ENCODE data around the gene CLEC9A.

The CLEC9A gene

GRCh38 chr12:10068644-10069043 lies 38.2 kb downstream of the CLEC9A start:
- Histone ChIP-seq H3K4me3 (ENCODE audit: low read length) (no peak overlapping the region), H3K36me3 (ENCODE audit: insufficient read depth, low read depth, low read length) (no peaks in the 10 kb centered on the region), H3K27me3 (ENCODE audit: insufficient read depth, low read length) (no peaks in the 10 kb centered on the region), H3K9ac (ENCODE audit: low read depth, low read length) (no peak overlapping the region), H3K4me1 (ENCODE audit: insufficient read depth, low read length) (peaks cover 3% of the 10 kb centered on the region; the same call in 1 of the 2 replicates), H3K9me3 (ENCODE audit: insufficient read depth, low read depth, low read length) (no peaks in the 10 kb centered on the region), H3K27ac (ENCODE audit: low read length) (no peak overlapping the region)

- peaks cover 3% of the 10 kb centered on the region; the same call in 1 of the 2 replicates for H3K4me1 ChIP-seq (ENCODE audit: insufficient read depth, low read length)
- no peak overlapping the region for H3K9ac ChIP-seq (ENCODE audit: low read depth, low read length)
- H3K27ac ChIP-seq (ENCODE audit: low read length), result no peak overlapping the region
- H3K9me3 ChIP-seq (ENCODE audit: insufficient read depth, low read depth, low read length), result no peaks in the 10 kb centered on the region
- H3K36me3 ChIP-seq (ENCODE audit: insufficient read depth, low read depth, low read length), result no peaks in the 10 kb centered on the region
- H3K27me3 ChIP-seq (ENCODE audit: insufficient read depth, low read length), result no peaks in the 10 kb centered on the region
- H3K4me3 ChIP-seq (ENCODE audit: low read length), result no peak overlapping the region
Observed at GRCh38 chr12:10069099-10069498, 38.6 kb downstream of the CLEC9A start.

GRCh38 chr12:10069976-10070375 lies 39.5 kb downstream of the CLEC9A start:
- Histone ChIP-seq H3K9ac (ENCODE audit: low read depth, low read length) (no peak overlapping the region), H3K27ac (ENCODE audit: low read length) (no peak overlapping the region)

GRCh38 chr12:10070380-10070779 lies 39.9 kb downstream of the CLEC9A start:
- H3K9me3 ChIP-seq (ENCODE audit: insufficient read depth, low read depth, low read length), result no peaks in the 10 kb centered on the region
- H3K4me3 ChIP-seq (ENCODE audit: low read length), result no peak overlapping the region
- H3K36me3 ChIP-seq (ENCODE audit: insufficient read depth, low read depth, low read length), result no peaks in the 10 kb centered on the region
- no peak overlapping the region for H3K9ac ChIP-seq (ENCODE audit: low read depth, low read length)
- H3K4me1 ChIP-seq (ENCODE audit: insufficient read depth, low read length), result peaks cover under 1% of the 10 kb centered on the region; the same call in 1 of the 2 replicates
- no peak overlapping the region for H3K27ac ChIP-seq (ENCODE audit: low read length)
- no peaks in the 10 kb centered on the region for H3K27me3 ChIP-seq (ENCODE audit: insufficient read depth, low read length)

More at GRCh38 chr12:10069976-10070375, 39.5 kb downstream of the CLEC9A start:
- H3K27me3 ChIP-seq (ENCODE audit: insufficient read depth, low read length), result no peaks in the 10 kb centered on the region
- no peaks in the 10 kb centered on the region for H3K36me3 ChIP-seq (ENCODE audit: insufficient read depth, low read depth, low read length)
- H3K4me3 ChIP-seq (ENCODE audit: low read length), result no peak overlapping the region
- peaks cover 3% of the 10 kb centered on the region; the same call in 1 of the 2 replicates for H3K4me1 ChIP-seq (ENCODE audit: insufficient read depth, low read length)
- H3K9me3 ChIP-seq (ENCODE audit: insufficient read depth, low read depth, low read length), result no peaks in the 10 kb centered on the region

GRCh38 chr12:10072131-10072530 lies 41.6 kb downstream of the CLEC9A start:
- no peak overlapping the region for H3K27ac ChIP-seq (ENCODE audit: low read length)
- no peak overlapping the region for H3K9ac ChIP-seq (ENCODE audit: low read depth, low read length)
- H3K4me1 ChIP-seq (ENCODE audit: insufficient read depth, low read length), result no peaks in the 10 kb centered on the region
- H3K9me3 ChIP-seq (ENCODE audit: insufficient read depth, low read depth, low read length), result no peaks in the 10 kb centered on the region
- H3K36me3 ChIP-seq (ENCODE audit: insufficient read depth, low read depth, low read length), result no peaks in the 10 kb centered on the region
- no peak overlapping the region for H3K4me3 ChIP-seq (ENCODE audit: low read length)
- H3K27me3 ChIP-seq (ENCODE audit: insufficient read depth, low read length), result no peaks in the 10 kb centered on the region

- Histone ChIP-seq H3K27ac (ENCODE audit: low read length) (no peak overlapping the region), H3K4me1 (ENCODE audit: insufficient read depth, low read length) (no peaks in the 10 kb centered on the region), H3K27me3 (ENCODE audit: insufficient read depth, low read length) (no peaks in the 10 kb centered on the region), H3K36me3 (ENCODE audit: insufficient read depth, low read depth, low read length) (no peaks in the 10 kb centered on the region), H3K9me3 (ENCODE audit: insufficient read depth, low read depth, low read length) (no peaks in the 10 kb centered on the region), H3K9ac (ENCODE audit: low read depth, low read length) (no peak overlapping the region), H3K4me3 (ENCODE audit: low read length) (no peak overlapping the region)
Observed at GRCh38 chr12:10073261-10073660, 42.8 kb downstream of the CLEC9A start.

- Histone ChIP-seq H3K4me1 (ENCODE audit: insufficient read depth, low read length) (no peaks in the 10 kb centered on the region), H3K27ac (ENCODE audit: low read length) (no peak overlapping the region), H3K4me3 (ENCODE audit: low read length) (no peak overlapping the region), H3K27me3 (ENCODE audit: insufficient read depth, low read length) (no peaks in the 10 kb centered on the region), H3K9ac (ENCODE audit: low read depth, low read length) (no peak overlapping the region), H3K36me3 (ENCODE audit: insufficient read depth, low read depth, low read length) (no peaks in the 10 kb centered on the region), H3K9me3 (ENCODE audit: insufficient read depth, low read depth, low read length) (no peaks in the 10 kb centered on the region)
Observed at GRCh38 chr12:10075451-10075850, 45.0 kb downstream of the CLEC9A start.

- Histone ChIP-seq H3K9me3 (ENCODE audit: insufficient read depth, low read depth, low read length) (no peaks in the 10 kb centered on the region), H3K27ac (ENCODE audit: low read length) (no peak overlapping the region), H3K4me1 (ENCODE audit: insufficient read depth, low read length) (no peaks in the 10 kb centered on the region), H3K36me3 (ENCODE audit: insufficient read depth, low read depth, low read length) (no peaks in the 10 kb centered on the region), H3K27me3 (ENCODE audit: insufficient read depth, low read length) (no peaks in the 10 kb centered on the region), H3K4me3 (ENCODE audit: low read length) (no peak overlapping the region), H3K9ac (ENCODE audit: low read depth, low read length) (no peak overlapping the region)
Observed at GRCh38 chr12:10082117-10082874, 51.8 kb downstream of the CLEC9A start.

GRCh38 chr12:10084733-10085132 lies 54.3 kb downstream of the CLEC9A start:
- H3K4me1 ChIP-seq (ENCODE audit: insufficient read depth, low read length), result no peaks in the 10 kb centered on the region
- H3K36me3 ChIP-seq (ENCODE audit: insufficient read depth, low read depth, low read length), result no peaks in the 10 kb centered on the region
- H3K4me3 ChIP-seq (ENCODE audit: low read length), result no peak overlapping the region
- no peak overlapping the region for H3K9ac ChIP-seq (ENCODE audit: low read depth, low read length)
- H3K27me3 ChIP-seq (ENCODE audit: insufficient read depth, low read length), result no peaks in the 10 kb centered on the region
- no peaks in the 10 kb centered on the region for H3K9me3 ChIP-seq (ENCODE audit: insufficient read depth, low read depth, low read length)
- no peak overlapping the region for H3K27ac ChIP-seq (ENCODE audit: low read length)

- Histone ChIP-seq H3K4me3 (ENCODE audit: low read length) (no peak overlapping the region), H3K27me3 (ENCODE audit: insufficient read depth, low read length) (no peaks in the 10 kb centered on the region), H3K9ac (ENCODE audit: low read depth, low read length) (no peak overlapping the region), H3K4me1 (ENCODE audit: insufficient read depth, low read length) (no peaks in the 10 kb centered on the region), H3K27ac (ENCODE audit: low read length) (no peak overlapping the region), H3K36me3 (ENCODE audit: insufficient read depth, low read depth, low read length) (no peaks in the 10 kb centered on the region), H3K9me3 (ENCODE audit: insufficient read depth, low read depth, low read length) (no peaks in the 10 kb centered on the region)
Observed at GRCh38 chr12:10086387-10086786, 55.9 kb downstream of the CLEC9A start.

- Histone ChIP-seq H3K9me3 (ENCODE audit: insufficient read depth, low read depth, low read length) (no peaks in the 10 kb centered on the region), H3K27ac (ENCODE audit: low read length) (no peak overlapping the region), H3K27me3 (ENCODE audit: insufficient read depth, low read length) (no peaks in the 10 kb centered on the region), H3K4me1 (ENCODE audit: insufficient read depth, low read length) (no peaks in the 10 kb centered on the region), H3K9ac (ENCODE audit: low read depth, low read length) (no peak overlapping the region), H3K36me3 (ENCODE audit: insufficient read depth, low read depth, low read length) (no peaks in the 10 kb centered on the region), H3K4me3 (ENCODE audit: low read length) (no peak overlapping the region)
Observed at GRCh38 chr12:10088031-10088430, 57.5 kb downstream of the CLEC9A start.

All from iPS-20b (cell line).